Esophagus mucosa (tissue), 1 donor: ENCODE results near the gene TSC22D1. TPM values are rescaled to one million over a fixed set of nuclear protein-coding genes. Genes with fewer than 3 reads are reported as not detected.

Experiments
- ATAC-seq: fragments of 200-7000 bp; cut with Tn5 transposase; one replicate; pipeline ENCODE4 v1.9.1; 2020
- total RNA-seq: library from RNA; stranded (reverse); gene quantifications from one replicate; pipeline ENCODE4 v1.2.4, GENCODE V29; 2023
- donor health status: DM: yes; HTN: yes; CAD: no.

The TSC22D1 gene
- total RNA-seq, 1 donor from 2014 or later: 23.2 TPM

DNA sequence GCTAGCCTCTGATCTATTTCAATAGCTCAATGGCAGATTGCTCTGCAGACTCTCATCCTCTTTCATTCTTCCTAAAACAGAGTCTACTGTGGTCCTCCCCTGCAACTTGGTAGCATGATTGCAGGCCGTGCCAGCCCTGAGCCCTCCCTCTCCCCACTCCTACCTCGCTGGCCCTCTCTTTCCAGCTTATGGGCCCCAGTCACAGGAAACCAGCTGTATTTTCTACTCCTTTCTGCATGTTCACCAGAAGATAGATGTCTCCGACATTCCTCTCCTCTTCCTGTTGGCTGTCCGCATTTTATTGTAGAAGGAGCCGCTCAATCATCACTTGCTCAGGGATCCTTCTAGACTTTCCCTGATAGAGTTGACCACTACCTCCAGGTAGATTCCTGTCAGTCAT lies 152.3 kb downstream of the TSC22D1 start:
- ATAC-seq: no peak

DNA sequence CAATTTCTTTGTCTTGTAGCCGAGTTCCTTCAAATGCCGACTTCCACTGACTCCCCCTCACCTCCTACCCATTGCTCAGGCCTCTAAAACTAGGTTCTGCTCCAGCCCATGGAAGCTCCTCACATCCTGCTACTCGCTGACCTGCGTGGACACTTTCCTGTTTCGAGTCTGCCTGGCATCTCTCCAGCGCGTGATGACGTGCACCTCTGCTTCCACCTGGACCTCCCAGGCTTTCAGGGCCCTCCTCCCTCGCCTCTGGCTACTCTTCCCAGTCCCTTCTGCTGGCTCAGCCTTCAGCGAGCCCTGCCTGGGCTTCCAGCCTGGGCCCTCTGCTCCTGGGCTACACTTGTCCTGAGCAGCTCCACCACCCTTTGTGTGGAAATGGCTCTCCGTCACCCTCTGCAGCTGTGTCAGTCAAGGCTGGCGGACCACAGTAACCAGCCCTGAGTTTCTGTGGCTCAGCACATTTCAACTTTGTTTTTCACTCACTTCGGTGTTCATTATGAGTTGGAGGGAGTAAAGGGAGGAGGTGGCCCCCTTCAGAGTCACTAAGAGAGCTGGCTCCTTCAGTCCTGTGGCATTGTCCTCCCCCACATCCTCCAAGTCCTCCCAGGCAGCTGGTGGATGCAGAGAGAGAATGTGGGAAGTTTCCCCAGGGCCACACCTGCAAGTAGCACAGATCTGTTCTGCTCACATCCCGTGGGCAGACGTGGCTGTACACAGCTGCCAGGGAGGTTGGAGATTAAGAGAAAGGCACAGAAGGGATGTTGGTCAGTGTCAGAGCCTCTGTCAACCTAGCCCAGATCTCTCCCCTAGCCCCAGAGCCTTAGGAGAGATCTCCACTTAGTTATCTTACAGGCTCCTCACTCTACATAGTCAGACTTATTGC lies 153.1 kb downstream of the TSC22D1 start:
- ATAC-seq: peak; percentile 36

DNA sequence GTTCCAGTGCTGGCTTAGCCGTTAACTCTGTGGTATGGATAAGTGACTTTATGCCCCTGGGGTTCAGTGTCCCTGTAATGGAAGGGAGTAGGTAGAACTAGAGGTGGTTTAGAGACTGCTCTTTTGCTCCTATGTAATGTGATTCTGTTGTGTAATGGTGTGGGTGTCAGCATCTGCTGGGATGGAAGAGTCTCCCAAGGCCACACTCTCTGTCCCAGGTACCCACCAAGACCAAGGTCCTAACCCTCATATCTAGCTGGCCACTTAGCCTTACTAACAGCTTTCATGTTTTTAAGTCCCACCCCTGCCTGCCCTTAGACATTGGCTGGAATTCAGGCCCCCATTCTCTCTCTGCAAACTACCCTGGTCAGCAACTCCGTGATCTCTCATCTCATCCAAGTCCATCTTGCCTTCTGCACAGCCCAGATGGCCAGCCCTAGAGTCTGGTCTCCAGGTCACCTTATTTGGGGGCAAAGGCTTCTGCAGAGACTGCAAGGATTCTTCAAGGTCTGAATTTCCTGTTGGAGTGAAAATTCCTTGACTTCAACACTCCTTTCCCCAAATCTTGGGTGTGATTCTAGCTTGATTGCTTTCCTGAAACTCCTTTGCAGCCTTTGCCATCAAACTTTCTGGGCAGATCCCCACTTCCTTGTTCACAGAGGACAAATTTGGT lies 154.1 kb downstream of the TSC22D1 start:
- no peak for ATAC-seq

DNA sequence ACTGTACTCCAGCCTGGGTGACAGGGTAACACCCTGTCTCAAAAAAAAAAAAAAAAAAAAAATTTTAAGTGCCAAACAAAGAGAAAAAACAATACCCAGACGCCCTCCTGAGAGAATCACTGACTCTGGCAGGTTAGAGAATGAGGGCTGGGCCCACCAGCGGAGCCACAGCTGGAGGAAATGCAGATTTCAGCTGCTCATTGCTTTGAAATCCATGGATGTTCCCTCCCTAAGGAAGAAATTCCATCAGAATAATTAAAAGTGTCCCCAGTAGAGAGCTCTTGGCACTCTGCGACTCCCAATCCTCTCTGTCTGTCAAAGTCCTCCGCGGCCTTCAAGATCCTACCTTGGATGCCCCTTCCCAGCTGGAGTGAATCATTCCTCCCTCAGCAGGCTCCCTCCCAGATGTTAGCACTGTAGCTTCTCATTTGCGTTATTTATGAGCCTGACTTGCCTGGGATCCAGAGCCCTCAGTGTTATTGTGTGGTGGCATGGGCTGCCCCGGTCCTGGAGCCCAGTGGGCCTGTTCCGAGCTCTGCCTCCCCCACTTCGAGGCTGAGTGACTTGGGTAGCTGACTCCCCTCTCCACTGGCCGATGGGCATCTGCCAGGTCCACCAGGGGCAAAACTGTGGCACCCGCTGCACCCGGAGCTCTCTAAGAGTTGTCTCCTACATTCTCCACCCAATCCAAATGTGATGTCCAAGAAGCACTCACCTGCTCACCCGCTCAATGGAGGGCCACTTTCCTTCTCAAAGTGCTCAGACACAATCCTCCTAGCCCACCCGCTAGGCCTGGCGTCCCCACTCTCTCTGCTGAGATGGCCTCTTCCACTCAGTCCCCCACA lies 155.5 kb downstream of the TSC22D1 start:
- no peak for ATAC-seq

DNA sequence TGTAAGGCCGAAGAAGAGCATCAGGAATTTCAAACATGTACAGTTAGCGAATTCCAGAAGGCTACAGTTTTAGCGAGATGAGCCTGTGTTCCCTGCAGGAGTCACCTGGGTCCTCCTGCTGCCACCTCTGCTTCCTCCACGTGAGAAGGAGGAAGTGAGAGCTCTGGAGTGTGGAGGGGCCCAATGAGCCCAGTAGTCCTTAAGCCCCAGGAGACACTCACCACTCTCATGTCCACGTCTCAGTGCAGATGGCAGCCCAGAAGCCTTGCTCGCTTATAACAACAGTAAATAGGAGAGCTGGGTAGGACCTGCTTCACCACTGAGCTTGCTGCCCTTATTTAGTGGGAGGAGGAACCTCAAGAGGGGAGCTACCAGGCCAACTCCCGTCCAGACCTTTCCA lies 158.3 kb downstream of the TSC22D1 start:
- no peak for ATAC-seq

DNA sequence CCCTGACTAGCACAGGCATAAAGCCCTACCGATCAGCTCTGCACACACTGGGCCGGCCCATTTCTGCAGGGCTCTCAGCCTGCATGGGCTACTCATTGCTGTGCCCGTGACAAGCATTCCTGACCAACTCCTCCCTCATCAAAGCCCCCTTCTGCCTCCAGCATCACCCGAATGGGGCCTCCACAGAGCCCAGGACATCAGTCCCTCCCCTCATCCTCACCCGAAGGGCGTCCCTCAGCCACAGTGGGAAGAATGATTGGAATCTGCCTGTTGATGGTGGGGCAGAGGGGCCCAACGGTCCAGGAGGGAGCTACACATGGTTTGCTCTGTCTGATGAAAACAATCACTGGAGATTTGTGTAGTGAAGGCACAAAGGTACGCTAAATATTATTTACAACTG lies 158.7 kb downstream of the TSC22D1 start:
- ATAC-seq: no peak

DNA sequence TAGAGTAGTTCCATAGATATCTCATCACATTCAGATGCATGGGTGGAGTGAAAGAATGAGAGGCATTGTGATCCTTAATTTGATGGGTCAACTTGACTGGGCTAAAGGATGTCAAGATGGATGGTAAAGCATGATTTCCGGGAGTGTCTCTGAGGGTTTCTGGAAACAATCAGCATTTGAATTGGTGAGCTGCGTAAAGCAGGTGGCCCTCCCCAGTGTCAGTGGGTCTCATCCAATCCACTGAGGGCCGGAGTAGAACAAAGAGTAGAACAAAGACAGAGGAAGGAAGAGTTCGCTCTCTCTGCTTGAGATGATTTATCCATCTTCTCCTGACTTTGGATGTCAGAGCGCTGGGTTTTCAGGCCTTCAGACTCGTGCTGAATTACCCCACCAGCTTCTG lies 159.4 kb downstream of the TSC22D1 start:
- ATAC-seq: no peak

DNA sequence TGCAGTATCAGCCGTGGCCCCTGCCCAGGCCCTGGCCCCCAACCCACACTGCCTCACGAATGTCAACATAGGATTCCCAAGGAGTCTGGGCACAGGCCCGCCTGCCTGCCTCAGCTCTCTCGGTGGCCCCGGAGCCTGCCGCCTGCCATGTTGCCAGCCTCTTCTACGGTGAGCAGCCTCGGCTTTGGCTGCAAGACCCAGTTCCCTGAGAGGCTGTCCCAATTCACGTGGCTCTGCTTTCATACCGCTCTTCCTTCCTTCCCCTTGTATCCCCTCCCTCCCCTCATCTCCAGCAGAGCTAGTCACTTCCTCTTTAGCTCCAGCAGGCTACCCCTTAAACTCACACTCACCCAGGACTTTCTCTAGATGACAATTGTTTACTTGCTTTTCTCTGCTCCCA lies 159.8 kb downstream of the TSC22D1 start:
- no peak for ATAC-seq

DNA sequence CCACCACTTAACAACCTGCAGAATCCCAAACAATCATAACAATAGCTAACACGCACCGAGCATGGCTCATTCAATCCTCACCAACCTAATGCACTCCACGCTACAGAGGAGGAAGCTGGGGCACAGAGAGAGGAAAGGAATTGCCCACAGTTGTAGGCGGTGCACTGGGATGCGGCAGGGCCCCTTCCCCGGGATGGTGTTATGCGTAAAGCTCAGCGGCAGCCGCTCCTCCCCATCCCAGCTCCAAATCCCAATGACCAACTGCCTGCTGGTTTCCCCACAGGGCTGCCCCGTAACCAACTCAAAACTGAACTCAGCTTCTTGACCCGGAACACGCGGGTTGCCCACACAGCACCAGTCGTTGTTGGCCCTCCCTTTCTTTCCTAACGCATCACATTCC lies 160.3 kb downstream of the TSC22D1 start:
- ATAC-seq: no peak

DNA sequence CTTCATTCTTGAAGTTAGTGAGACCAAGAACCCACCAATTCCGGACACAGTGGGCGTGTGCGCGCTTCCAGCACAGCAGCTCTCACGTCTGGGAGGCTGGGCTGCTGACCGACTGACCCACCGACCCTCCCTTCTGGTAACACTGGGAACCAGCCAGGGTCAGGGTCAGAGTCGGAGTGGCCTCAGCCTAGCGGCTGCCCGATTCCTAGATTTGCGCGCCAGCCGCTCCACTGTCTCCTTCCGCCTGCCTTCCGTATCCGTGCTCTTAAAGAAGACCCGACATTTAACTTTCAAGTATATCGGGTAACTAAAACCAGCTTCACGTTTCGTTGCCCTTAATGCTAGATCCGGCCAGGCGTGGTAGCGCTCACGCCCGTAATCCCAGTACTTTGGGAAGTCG lies 161.4 kb downstream of the TSC22D1 start:
- ATAC-seq: no peak

DNA sequence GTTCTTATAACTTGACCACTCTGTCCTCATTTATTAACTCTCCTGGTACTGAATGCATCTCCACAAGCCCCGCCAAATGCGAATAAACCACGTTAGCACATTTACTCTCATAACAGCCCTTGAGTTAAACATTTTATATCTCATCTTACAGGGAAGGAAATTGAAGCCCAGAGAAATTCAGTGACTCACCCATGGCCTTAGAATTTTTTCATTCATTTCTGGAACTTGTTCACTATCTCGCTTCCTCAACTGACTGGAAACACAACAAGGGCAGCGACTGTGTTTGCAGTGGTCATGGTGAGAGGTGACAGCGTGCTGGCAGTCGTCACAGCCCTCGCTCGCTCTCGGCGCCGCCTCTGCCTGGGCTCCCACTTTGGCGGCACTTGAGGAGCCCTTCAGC lies 163.0 kb downstream of the TSC22D1 start:
- no peak for ATAC-seq

DNA sequence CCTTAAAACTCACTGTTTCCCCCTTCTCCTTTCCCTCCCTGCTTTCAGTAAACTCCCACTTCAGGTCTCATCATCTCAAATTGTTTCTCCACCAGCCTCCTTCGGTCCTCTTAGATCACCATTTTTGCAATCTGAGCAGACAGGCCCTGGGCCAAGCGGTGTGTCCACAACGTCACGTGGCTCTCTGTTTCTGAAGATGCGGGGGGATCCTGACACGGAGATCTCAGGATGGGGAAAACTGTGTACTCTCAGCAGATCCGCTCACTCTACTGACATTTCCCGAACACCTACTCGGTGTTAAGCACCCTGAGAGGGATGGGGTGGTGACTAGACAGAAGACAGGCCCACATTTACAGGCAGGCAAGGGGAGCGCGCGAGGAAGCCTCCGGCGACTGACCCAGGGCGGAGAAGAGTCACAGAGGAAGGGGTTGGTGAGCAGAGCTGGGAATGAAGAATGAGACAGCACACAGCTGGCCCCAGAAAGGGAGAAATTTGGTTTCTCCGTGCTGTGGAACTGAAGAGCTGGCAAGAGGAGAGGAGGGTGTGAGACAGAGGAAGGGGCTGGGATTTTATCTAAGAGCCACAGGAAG lies 163.7 kb downstream of the TSC22D1 start:
- no peak for ATAC-seq

DNA sequence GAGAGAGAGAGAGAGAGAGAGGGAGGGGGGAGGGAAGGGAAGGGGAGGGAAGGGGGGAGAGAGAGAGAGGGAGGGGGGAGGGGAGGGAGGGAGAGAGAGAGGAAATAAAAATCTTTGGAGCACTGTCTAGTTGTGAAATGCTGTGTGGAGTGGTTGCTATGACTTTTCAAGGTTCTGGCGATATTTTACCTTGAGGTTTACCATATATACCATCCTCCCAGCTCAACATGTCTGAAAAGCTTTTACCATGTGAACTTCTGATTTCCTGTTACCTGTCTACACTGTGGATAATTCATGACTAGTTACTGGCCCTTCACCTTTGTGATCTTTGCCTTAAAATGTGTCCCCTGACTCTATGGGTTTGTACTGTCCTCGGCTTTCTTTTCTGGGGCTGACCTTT lies 164.3 kb downstream of the TSC22D1 start:
- ATAC-seq: no peak

DNA sequence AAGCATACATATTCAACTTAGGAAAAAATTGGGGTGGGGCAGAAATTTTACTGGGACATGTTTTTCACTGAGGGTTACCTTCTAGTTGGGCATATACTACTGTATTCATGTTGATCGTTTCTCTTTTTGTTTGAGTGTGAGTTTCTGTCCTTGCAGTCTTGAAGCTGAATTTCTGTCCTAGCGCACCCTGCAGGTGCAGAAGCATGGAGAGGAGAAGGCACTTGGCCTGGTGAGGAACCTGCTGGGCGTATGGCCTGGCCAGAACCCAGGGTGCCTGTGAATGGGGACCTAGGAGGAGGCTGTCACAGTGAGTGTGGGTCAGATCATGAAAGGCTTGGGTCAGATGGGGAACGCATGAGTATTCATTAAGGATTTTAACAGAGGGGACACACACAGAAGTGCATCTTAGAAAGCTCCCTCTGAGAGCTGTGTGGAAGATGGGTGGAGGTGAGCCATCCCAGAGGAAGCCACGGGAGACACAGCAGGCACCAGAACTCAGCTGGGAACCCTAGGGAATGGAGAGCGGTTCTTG lies 165.7 kb downstream of the TSC22D1 start:
- peak; percentile 10 for ATAC-seq

DNA sequence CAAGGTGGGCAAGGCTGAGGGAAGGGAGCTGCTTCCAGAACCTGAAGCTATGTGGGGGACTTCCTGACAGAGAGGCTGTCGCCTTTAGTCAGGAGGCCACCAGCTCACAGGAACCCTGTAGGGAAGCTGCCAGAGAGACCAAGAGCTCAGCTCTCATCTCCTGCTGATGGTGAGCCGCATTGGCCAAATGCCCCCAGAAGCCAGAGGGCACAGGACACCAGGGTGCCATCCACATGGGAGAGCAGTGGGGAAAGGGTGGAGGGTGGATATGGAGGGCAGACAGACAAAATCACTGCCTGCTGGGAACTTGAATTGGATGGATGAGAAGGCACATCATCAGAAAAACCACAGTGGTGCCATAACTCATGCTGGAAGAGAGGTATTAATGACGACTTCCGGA lies 166.5 kb downstream of the TSC22D1 start:
- ATAC-seq: no peak

DNA sequence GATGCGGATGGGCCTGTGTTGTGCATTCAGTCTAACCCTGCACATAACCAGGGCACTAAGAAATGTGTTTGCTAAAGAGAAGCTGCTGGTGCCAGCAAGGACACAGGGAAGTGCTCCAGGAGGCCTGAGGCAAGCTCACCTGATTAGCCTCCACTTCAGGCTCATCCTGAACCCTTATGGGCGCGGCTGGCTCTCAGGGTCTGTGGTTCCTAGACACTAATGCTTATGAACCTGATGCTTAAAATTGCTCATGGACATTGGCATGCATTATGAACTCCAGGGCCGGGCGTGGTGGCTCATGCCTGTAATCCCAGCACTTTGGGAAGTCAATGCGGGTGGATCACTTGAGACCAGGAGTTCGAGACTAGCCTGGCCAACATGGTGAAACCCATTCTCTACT lies 168.2 kb downstream of the TSC22D1 start:
- ATAC-seq: no peak

DNA sequence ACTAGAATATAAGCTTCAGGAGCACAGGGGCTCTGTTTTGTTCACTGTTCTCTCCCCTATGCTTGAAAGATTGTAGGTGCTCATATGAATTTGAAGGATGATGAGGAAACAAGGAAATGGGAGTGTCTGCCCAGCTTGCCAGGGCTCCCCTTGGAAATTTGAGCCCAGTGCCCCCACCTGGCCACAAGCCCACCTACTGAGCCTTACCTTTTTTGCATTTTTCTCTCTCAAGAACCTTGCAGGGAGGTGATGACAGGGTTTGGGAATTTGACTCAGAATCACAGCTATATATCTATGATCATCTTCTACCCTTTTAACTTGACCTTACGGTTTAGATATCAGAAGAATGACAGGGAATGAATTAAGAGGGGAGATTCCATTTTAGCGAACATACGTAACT lies 168.8 kb downstream of the TSC22D1 start:
- ATAC-seq: no peak

DNA sequence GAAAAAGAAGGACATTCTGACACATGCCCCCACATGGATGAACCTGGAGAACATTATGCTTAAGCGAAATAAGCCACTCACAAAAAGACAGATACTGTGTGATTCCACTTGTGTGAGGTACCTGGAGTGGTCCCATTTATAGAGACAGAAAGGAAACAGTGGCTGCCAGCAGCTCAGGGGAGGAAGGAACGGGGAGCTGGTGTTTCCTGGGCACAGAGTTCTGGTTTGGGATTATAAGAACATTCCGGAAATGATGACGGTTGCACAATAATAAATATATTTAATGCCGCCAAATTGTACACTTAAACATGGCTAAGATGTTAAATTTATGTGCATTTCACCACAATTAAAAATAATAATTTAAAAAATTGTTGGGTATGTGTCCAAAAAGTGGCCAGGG lies 169.5 kb downstream of the TSC22D1 start:
- ATAC-seq: no peak

DNA sequence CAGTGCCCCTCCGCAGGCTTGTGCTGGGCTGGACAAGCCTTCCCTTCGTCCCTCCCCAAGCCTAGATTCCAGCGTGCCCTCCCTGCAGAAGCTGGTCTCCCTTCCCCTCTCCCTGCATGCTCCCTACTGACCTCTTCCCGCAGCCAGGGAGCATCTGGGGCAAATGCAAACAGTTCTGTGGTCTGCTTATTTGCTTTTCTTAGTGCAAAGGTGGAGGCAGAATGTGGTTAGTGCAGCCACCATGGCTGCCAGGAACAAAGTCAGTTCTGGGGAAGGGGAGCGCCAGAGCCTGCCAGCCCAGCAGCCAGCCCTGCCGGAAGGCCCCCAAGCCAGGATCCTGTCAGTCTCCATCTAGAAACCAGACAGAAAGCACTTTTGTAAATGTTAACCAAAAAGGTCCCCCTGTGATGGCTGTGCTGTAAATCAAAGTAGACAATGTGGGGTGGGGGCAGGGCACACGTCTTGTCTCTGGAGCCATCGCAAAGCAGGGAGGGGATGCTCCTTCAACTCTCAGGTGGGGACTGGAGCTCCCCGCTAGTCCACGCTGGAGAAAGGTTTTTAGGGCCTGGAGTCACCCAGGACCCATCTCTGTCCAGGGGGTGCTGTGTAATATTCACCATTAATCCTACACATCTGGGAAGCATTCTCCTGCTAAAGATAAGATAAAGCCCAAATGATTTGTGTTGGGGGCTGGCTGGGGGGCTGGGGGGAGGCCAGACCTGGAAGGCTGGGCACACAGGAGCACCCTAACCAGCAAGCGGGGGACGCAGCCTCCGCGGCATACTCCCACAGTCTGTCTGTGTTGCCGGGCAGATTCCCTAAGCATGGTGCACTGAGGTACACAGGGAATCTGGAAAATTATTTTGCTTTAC lies 171.6 kb downstream of the TSC22D1 start:
- no peak for ATAC-seq

DNA sequence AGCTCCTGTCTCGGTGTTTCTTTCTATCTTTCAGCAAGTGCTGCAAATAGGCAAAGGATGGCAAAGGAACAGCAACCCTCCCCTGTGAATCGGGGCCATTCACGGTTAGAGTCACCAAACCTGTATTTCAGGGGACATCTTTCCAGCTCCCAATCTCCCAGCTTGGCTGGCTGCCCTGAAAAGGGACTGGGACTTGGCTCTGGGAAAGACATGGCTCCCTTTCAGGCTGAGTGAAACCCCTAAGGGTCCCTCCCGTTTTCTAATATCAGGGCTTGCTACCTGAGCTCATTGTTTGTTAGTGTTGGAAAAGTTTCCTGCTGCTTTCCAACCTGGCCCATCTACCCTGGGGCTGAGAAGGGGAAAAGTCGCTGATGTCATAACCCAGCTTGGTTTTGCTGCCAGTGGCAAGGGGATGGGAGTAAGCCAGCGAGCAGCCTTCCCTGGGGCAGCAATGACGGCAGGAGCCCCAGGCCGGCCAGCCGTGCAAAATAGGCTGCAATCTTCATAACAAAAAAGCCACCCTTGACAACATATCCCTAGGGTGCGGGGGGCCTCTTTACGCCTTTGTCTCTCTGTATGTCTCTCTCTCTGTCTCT lies 172.6 kb downstream of the TSC22D1 start:
- ATAC-seq: no peak

DNA sequence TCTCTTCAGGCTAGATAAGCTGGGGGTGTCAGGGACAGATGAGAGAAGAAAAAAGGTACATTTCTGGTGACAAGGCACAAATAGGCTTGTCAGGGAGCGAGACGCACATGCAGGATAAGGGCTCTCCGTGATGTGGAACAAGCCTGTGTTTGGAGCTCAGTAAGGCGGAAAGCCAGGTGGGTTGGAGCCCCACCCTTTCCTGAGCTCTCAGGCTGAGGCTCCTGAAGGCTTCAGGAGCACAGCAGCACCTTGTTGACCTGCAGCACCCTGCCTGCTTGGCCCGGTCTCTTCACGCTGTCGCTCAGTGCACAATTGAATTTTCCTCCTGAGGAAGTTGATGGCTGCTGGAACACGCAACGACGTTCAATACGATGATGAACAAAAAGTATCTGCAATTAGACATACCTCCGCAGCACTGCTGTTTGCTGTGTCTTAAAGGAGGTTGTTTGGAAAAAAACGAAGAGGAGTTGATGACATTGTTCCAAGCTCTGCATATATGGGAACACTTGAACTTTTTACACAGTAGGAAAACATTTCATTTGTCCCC lies 173.2 kb downstream of the TSC22D1 start:
- ATAC-seq: no peak
